Measurements from ENCODE around the gene RAB11B. TPM values are rescaled to one million over a fixed set of nuclear protein-coding genes. Genes with fewer than 3 reads are reported as not detected.

RAB11B gene
- total RNA-seq, 1 donor from 2014 or later, result 135 TPM

GRCh38 chr19:8361921-8362793, 28.0 kb upstream of the RAB11B start:
- H3K4me1 Mint-ChIP-seq, result peaks cover 10% of the 10 kb centered on the region
- no peak overlapping the region for H3K27ac Mint-ChIP-seq (ENCODE audit: unreplicated experiment)
- no peak for DNase-seq (ENCODE audit: low read depth, low spot score)
- H3K36me3 Mint-ChIP-seq (ENCODE audit: low read depth), result no peaks in the 10 kb centered on the region
- peaks cover 57% of the 10 kb centered on the region for H3K27me3 Mint-ChIP-seq (ENCODE audit: low read depth)
- H3K9me3 Mint-ChIP-seq, result no peaks in the 10 kb centered on the region
- H3K4me3 Mint-ChIP-seq, result no peak overlapping the region
- TF ChIP-seq CTCF (conservative IDR thresholded peaks at IDR 0.05), result no peak

- Mint-ChIP-seq H3K27ac (ENCODE audit: unreplicated experiment) (no peak within 1 kb of the TSS), H3K4me1 (peaks cover 17% of the 10 kb centered on the region), H3K27me3 (ENCODE audit: low read depth) (peaks cover 64% of the 10 kb centered on the region), H3K36me3 (ENCODE audit: low read depth) (no peaks in the 10 kb centered on the region), H3K9me3 (no peaks in the 10 kb centered on the region), H3K4me3 (peak within 1 kb of the TSS; percentile 77)
- TF ChIP-seq CTCF (conservative IDR thresholded peaks at IDR 0.05), result peak; percentile 25
- peak; percentile 27 for DNase-seq (ENCODE audit: low read depth, low spot score)
Observed at GRCh38 chr19:8363803-8364771, 26.1 kb upstream of the RAB11B start, which contains the start of gene ANGPTL4. TSS of gene ANGPTL4 (plus strand) at chr19:8364155. CDS start at chr19:8364322, 167 bp downstream.

DNA sequence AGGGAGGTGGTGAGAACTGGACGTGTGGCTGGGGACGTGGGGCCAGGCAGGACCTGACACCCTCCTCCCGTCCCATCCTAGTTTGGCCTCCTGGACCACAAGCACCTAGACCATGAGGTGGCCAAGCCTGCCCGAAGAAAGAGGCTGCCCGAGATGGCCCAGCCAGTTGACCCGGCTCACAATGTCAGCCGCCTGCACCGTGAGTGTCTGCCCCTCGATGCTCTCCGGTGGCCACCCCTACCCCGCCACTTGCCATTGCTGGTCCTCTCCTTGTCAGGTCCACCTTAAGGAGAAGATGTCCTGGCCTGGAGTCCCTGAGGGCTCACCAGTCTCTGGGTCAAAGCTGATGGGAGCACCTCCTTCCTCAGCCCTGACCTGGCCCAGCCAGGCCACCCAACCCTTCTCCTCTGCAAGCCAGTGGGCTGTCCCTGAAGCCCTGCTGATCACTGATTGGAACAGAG, 24.0 kb upstream of the RAB11B start:
- no peak for DNase-seq (ENCODE audit: low read depth, low spot score)
- peaks cover 62% of the 10 kb centered on the region for H3K27me3 Mint-ChIP-seq (ENCODE audit: low read depth)
- no peak for TF ChIP-seq CTCF (conservative IDR thresholded peaks at IDR 0.05)
- H3K9me3 Mint-ChIP-seq, result no peaks in the 10 kb centered on the region
- H3K4me3 Mint-ChIP-seq, result no peak overlapping the region
- H3K36me3 Mint-ChIP-seq (ENCODE audit: low read depth), result no peaks in the 10 kb centered on the region
- no peak overlapping the region for H3K27ac Mint-ChIP-seq (ENCODE audit: unreplicated experiment)
- H3K4me1 Mint-ChIP-seq, result peaks cover 17% of the 10 kb centered on the region

GRCh38 chr19:8366961-8367326, 23.2 kb upstream of the RAB11B start:
- Mint-ChIP-seq H3K27ac (ENCODE audit: unreplicated experiment) (no peak overlapping the region), H3K27me3 (ENCODE audit: low read depth) (peaks cover 58% of the 10 kb centered on the region)

More at GRCh38 chr19:8366961-8367326, 23.2 kb upstream of the RAB11B start:
- Mint-ChIP-seq H3K9me3 (no peaks in the 10 kb centered on the region), H3K4me1 (peaks cover 17% of the 10 kb centered on the region), H3K4me3 (peak overlapping the region; percentile 11), H3K36me3 (ENCODE audit: low read depth) (no peaks in the 10 kb centered on the region)
- TF ChIP-seq CTCF (conservative IDR thresholded peaks at IDR 0.05), result no peak
- no peak for DNase-seq (ENCODE audit: low read depth, low spot score)

Measured in neural crest cell (in vitro differentiated cells).